Left ventricle myocardium inferior (tissue), 1 donor: ENCODE data around the gene PCNX1. TPM values are rescaled to one million over a fixed set of nuclear protein-coding genes. Genes with fewer than 3 reads are reported as not detected.

Experiments used
- DNase-seq: peaks from one replicate; pipeline ENCODE4 v3.0.0-alpha.2; 2020
- H3K27ac ChIP-seq: fragments of 200-600 bp; replicated peaks from 2 replicates; pipeline ENCODE4 v1.8.0; 2021
- H3K27me3 ChIP-seq: fragments of 200-600 bp; 2 replicates; pipeline ENCODE4 v1.8.0; 2021; ENCODE audit warnings: low read depth
- H3K36me3 ChIP-seq: fragments of 200-600 bp; 2 replicates; pipeline ENCODE4 v1.8.0; 2021
- H3K4me1 ChIP-seq: fragments of 200-600 bp; 2 replicates; pipeline ENCODE4 v1.8.0; 2021
- H3K4me3 ChIP-seq: fragments of 200-600 bp; 2 replicates; pipeline ENCODE4 v1.8.0; 2021; ENCODE audit warnings: mild to moderate bottlenecking, moderate library complexity
- H3K9me3 ChIP-seq: fragments of 200-600 bp; replicated peaks from 2 replicates; pipeline ENCODE4 v1.8.0; 2021
- intact Hi-C: fragments of 100-400 bp; cut with micrococcal nuclease; formaldehyde crosslinking; loops from one replicate; pipeline ENCODE4 v1.11.0; 2022
- total RNA-seq: library from RNA; stranded (reverse); fragmentation: NEBNext Ultra II Directional; extraction: Animal tissue kit (Norgen Biotek cat#: 25700); gene quantifications from one replicate; pipeline ENCODE4 v1.2.1, GENCODE V29; 2021
- TF ChIP-seq, protein P1 (sequence below): fragments of 200-600 bp; IDR thresholded peaks from 2 replicates; pipeline ENCODE4 v1.8.0; 2021; ENCODE audit warnings: antibody characterized with exemption, mild to moderate bottlenecking, borderline replicate concordance
- donor health status: DM: no; HTN: yes; CAD: no; lungs with severe emphysema.

Gene PCNX1
- total RNA-seq, 1 donor from 2014 or later: 35.2 TPM

GRCh38 chr14:71094722-71095121, 187.5 kb downstream of the PCNX1 start:
- TF ChIP-seq, protein P1, sequence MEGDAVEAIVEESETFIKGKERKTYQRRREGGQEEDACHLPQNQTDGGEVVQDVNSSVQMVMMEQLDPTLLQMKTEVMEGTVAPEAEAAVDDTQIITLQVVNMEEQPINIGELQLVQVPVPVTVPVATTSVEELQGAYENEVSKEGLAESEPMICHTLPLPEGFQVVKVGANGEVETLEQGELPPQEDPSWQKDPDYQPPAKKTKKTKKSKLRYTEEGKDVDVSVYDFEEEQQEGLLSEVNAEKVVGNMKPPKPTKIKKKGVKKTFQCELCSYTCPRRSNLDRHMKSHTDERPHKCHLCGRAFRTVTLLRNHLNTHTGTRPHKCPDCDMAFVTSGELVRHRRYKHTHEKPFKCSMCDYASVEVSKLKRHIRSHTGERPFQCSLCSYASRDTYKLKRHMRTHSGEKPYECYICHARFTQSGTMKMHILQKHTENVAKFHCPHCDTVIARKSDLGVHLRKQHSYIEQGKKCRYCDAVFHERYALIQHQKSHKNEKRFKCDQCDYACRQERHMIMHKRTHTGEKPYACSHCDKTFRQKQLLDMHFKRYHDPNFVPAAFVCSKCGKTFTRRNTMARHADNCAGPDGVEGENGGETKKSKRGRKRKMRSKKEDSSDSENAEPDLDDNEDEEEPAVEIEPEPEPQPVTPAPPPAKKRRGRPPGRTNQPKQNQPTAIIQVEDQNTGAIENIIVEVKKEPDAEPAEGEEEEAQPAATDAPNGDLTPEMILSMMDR: no peak
- DNase-seq: no peak
- intact Hi-C loops: no loop called here
- peaks cover 52% of the 10 kb centered on the region for H3K36me3 ChIP-seq
- H3K4me3 ChIP-seq: no peak overlapping the region
- H3K9me3 ChIP-seq: peaks cover 8% of the 10 kb centered on the region
- no peak overlapping the region for H3K27ac ChIP-seq
- H3K27me3 ChIP-seq: no peaks in the 10 kb centered on the region
- H3K4me1 ChIP-seq: peaks cover 6% of the 10 kb centered on the region

DNA sequence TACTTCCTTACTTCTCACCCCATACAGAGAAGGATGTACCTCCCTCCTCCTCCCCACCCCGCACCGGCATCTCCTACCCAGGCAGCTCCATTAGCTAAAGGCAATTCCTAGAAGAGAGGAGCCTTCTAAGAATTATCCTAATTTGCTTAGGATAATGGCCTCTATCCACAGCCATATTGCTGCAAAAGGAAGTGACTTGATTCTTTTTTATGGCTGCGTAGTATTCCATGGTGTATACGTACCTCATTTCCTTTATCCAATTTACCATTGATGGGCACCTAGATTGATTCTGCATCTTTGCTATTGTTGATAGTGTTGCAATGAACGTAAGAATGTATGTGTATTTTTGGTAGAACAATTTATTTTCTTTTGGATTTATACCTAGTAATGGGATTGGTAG, 189.7 kb downstream of the PCNX1 start:
- DNase-seq: no peak
- peaks cover 50% of the 10 kb centered on the region for H3K36me3 ChIP-seq
- no peak overlapping the region for H3K4me3 ChIP-seq
- intact Hi-C loops: no loop called here
- TF ChIP-seq, protein P1: no peak
- H3K27me3 ChIP-seq: no peaks in the 10 kb centered on the region
- no peak overlapping the region for H3K27ac ChIP-seq
- H3K9me3 ChIP-seq: peaks cover 8% of the 10 kb centered on the region
- H3K4me1 ChIP-seq: no peaks in the 10 kb centered on the region

GRCh38 chr14:71103662-71104484, 196.6 kb downstream of the PCNX1 start:
- H3K27ac ChIP-seq: no peak overlapping the region
- no peaks in the 10 kb centered on the region for H3K27me3 ChIP-seq
- H3K4me1 ChIP-seq: peaks cover 9% of the 10 kb centered on the region
- no peak for DNase-seq
- TF ChIP-seq, protein P1: peak; percentile 84
- intact Hi-C loops: no loop called here
- H3K4me3 ChIP-seq: no peak overlapping the region
- H3K9me3 ChIP-seq: no peaks in the 10 kb centered on the region
- peaks cover 62% of the 10 kb centered on the region for H3K36me3 ChIP-seq

DNA sequence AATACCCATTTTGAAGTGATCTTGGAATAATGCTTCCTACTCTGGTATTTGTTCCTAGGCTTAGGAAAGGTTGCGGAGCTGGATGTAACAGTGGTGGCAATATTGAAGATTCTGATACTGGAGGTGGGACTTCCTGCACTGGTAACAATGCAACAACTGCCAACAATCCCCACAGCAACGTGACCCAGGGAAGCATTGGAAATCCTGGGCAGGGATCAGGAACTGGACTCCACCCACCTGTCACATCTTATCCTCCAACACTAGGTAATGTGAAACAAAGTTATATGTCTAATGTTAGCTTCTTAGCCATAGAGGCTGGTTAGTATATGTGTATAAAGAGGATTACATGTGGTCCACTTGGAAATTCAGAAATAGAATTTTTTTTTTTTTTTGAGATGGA, 197.9 kb downstream of the PCNX1 start:
- intact Hi-C loops: no loop called here
- no peaks in the 10 kb centered on the region for H3K9me3 ChIP-seq
- TF ChIP-seq, protein P1: no peak
- DNase-seq: no peak
- H3K4me1 ChIP-seq: peaks cover 9% of the 10 kb centered on the region
- H3K36me3 ChIP-seq: peaks cover 75% of the 10 kb centered on the region
- no peaks in the 10 kb centered on the region for H3K27me3 ChIP-seq
- no peak overlapping the region for H3K4me3 ChIP-seq
- peak overlapping the region; percentile 41 for H3K27ac ChIP-seq

DNA sequence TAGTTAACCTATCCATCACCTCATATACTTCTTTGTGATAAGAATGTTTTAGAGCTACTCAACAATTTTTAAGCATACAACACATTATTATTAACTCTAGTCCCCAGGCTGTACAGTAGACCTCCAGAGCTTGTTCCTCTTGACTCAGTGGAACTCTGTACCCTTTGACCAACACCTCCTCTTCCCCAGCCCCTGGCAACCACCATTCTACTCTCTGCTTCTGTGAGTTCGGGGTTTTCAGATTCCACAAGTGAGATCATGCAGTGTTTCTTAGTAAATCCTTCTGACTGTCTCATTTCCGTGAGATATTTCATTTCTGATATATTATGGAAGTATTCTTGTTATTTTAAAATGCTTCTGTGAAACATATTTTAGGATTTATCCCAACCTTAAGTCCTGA, 200.7 kb downstream of the PCNX1 start:
- Histone ChIP-seq H3K9me3 (no peaks in the 10 kb centered on the region), H3K27ac (no peak overlapping the region), H3K4me1 (peaks cover 9% of the 10 kb centered on the region), H3K27me3 (no peaks in the 10 kb centered on the region), H3K4me3 (no peak overlapping the region), H3K36me3 (peaks cover 60% of the 10 kb centered on the region)
- no peak for DNase-seq
- intact Hi-C loops: no loop called here
- TF ChIP-seq, protein P1: no peak
